NCI-H345 treated with DMSO at 0.1 percent for 48 hours (cell line): ENCODE data around the gene NEURL1B.
A peak's percentile ranks its signal among the peaks of the same experiment; 100 is the strongest.

Source experiments
- DNase-seq: peaks from one replicate; lab custom pipeline; 2025; ENCODE audit not compliant: unreplicated experiment; lab: John Stamatoyannopoulos, UW

The NEURL1B gene

DNA sequence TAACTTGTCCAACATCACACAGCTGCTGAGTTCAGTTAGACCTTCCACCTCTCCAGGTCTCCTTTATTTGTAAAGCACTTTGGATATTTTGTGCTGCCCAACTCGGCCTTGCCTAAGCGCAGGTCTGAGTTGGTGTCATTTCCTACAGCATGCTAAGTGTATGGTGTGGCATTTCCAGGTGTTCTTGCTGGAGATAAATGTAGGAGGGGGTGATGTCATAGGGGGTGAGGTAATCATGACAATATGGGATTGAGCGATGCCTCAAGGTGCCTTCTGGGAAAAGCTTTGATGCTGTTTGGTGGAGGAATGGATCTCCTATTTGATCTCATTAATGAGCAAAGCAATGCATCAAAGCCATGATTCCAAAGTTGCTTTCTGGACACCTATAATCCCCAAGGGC lies 32.3 kb upstream of the NEURL1B start:
- no peak for DNase-seq

DNA sequence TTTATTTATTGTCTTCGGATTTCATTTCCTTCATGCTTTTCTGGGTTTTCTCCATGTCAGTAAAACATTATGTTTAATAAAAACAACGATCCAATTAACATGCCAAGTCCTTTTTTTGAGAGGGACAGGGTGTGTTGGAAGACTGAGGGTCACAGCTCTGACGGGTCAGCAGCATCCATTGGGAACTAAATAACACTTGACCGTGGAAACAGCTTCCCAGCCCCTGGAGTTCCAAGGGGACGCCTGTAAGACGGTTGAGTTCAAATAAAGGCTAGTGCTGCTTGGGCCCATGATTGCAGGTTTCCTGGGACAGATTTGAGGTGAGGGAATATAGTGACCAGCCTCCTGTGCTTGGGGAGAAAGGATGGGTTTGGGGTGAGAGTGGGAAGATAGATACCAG lies 30.4 kb upstream of the NEURL1B start:
- DNase-seq, result no peak

DNA sequence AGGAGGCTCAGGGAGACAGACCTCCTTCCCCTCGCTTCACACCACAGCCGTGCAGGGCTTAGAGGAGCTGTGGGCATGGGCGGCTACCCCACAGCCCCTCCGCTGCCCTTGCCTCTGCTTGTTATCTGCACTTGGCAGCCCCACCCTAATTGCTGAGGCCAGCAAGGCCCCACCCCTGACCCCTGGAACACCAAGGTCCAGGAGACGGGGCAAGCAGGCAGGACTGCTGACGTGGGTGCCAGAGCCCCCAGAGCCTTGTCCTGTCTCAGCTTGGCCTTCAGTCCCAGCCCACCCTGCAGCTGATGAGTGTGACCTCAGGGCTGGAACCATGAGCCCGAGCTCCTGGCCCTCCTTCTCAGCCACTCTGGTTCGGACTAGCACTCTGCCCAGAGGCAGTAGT lies 29.1 kb upstream of the NEURL1B start:
- no peak for DNase-seq

DNA sequence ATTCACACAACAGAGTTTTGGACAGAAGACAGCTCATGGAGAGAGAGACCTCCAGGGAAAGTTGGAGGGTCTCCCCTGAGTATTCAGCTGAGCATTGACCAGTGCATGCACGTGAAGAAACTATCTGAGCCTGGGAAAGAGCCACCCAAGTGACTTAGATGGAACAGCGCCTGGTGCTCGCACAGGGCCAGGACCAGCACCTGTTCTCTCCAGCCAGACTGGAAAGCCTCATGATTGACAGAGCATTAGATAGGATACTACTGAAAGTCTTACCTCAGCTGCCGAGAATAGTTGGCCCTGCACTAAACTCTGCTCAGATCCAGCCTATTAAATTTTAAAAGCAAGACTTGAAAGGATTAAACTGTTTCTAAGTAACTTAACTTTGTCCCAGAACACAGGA lies 28.3 kb upstream of the NEURL1B start:
- no peak for DNase-seq

DNA sequence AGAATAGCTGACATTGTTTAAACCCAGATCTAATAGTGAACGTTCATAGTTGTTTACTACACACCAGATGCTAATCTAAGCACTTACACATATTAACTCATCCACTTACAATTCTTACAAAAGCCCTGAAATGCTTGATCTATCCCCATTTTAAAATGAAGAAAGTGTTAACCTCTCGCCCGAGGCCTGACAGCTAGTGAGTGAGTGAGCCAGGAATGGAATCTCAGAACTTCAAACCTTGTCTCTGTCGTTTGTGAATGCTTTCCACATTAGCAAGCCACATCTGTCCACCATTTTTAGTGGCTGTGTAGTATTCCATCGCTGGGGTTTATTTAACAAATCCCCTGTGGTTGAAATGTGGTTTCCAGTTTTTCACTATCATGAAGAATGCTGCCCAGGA lies 24.9 kb upstream of the NEURL1B start:
- DNase-seq, result no peak

DNA sequence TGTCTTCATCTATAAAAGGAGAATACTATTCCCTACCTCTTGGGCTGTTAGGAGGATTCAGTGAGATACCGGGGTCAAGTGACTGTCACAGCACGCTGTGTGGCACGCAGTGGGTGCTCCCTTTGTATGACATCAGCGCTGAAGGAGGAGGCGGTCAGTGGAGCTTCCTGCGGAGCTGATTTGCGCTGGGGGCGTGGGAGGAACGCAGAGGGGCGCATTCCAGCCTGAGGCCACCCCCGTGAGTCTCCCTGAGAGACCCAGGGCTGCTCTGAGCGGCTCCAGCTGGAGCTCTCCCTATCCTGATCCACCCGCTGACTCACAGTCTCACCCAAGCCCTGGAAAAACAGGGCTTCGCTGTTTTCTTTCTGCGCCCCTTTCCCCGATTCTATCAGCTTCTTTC lies 24.3 kb upstream of the NEURL1B start:
- DNase-seq, result no peak

DNA sequence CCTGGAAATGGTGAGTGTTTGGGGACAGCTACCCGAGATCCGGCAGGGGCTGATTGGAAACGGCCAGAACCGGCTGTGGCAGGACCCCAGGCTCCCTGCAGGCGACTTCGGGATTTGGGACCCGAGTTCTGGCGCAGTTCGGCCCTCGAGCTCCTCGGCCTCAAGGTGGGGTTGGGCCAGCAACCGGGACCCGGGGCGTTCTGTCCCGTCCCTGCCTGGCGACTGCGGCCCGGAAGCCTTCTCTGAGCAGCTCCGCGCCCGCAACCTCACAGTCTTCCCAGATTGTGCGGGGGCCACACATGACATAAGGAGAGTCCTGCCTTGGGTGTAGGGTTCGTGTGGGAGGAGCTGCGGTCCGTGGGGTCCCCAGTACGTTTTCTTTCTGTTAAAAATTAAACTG lies 23.2 kb upstream of the NEURL1B start:
- no peak for DNase-seq

DNA sequence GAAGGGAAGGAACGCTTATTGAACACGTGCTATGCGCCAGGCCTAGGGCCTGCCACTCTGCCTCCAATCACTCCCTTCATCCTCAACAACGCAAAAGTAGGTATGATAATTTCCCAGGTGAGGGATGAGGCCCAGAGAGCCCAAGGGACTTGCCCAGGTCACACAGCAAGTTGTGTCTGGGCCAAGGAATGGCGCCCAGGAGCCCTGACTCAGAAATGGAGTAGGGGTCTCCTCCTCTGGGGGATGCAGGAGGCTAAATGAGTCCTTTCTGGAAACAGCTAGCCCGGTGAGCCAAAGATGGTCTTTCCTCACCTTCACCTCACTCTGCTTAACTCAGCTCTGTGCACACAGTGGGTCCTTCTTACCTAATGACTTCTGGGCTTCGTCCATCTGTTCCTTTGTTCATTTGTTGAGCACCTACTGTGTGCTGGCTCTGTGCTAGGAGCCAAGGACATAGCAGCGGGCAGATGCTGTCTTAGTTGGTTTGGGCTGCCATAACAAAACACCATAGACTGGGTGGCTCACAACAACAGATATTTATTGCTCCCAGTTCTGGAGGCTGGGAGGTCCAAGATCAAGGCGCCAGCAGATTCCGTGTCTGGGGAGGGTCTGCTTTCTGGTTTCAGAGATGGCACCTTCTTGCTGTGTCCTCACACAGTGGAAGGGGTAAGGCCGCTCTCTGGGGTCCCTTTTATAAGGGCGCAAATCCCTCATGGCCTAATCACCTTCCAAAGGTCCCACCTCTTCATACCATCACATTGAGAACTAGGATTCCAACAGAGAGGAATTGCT lies 22.3 kb upstream of the NEURL1B start:
- DNase-seq, result no peak

DNA sequence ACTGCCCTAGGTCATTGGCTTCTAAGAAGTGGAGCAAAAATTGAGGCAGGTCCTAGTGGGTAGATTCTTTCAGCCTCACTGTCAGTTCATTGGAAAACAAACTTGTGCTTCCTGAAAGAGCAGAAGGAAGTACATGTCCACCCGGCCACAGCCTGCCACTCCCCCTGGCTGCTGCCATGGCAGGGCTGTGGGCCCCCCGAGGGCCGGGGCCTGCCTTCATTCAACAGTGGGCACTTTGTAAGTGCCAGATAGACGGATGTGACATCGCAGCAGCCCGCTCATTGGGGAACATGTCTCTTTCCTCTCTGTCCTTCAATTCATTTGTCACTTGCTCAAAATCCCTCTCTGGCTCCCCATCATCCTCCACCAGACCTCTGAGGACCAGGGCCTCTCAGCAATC lies 20.6 kb upstream of the NEURL1B start:
- DNase-seq, result no peak

DNA sequence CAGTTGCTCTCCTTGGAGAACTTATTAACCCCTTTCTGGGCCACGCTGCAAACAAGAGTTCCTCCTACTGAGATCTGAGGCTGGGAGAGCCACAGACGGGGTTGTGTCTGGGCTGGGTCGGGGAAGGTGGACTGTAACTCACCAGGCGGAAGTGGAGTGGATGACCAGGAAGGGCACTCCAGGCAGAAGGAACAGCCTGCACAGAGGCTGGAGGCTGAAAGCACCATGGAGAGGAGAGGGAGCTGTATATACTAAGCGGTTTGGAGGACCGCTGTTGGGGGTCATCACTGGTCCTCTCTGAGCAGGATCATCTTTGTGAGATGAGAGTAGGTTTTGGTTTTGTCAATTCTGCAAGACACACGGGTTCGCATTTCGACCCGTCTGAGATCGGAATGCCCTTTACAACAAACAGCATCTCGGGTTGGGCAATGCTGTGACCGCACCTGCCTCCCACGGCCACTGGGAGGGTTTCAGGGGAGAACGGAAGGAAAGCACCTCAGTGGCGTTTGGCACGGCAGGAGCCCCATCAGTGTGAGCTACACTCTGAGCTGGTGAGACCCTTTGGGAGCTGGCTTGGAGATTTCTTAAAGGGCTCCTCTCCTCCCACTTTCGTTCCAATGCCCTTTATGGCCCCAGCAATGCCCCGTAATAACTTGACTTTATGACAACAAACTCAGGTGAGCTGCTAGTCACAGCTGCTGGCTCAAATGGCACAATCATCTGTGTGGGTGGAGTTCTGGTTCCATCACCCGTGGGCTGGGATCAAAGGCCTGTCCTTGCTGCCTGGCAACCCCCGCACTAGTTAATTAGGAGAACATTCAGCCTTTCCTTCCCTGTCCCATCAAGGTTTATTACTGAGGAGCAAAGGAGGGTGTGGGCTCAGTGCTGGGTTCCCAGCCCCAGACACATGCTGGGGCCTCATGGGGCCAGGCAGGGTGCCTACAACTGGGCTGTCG lies 18.7 kb upstream of the NEURL1B start:
- DNase-seq, result no peak

DNA sequence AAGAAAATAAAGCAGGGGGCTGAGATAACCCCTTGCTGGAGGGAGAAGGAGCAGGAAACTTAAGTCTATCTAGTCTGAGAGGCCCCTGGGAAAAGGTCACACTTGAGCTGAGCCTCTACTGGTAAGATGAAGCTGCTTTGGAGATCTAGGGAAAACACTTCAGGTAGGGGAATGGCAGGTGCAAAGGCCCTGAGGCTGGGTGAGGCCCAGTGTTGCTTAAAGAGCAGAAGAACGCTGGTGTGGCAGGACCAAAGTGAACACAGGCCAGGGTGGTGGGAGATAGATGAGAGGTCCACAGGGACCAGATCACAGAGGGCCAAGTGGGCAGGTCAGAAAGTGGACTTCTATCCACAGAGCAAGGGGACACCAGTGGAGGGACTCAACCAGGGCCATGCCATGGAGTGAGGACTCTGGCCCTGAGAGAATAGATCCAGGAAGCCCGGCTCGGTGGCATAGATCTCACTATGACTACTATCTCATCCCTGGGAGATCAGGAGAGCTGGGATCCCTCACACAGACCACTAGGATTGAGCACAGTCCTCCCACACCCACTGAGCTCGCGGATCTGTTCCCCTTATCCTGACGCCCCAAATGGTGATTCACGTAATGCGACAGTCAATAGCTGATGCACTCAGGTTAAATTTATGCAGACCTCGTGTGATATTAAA lies 17.6 kb upstream of the NEURL1B start:
- no peak for DNase-seq

DNA sequence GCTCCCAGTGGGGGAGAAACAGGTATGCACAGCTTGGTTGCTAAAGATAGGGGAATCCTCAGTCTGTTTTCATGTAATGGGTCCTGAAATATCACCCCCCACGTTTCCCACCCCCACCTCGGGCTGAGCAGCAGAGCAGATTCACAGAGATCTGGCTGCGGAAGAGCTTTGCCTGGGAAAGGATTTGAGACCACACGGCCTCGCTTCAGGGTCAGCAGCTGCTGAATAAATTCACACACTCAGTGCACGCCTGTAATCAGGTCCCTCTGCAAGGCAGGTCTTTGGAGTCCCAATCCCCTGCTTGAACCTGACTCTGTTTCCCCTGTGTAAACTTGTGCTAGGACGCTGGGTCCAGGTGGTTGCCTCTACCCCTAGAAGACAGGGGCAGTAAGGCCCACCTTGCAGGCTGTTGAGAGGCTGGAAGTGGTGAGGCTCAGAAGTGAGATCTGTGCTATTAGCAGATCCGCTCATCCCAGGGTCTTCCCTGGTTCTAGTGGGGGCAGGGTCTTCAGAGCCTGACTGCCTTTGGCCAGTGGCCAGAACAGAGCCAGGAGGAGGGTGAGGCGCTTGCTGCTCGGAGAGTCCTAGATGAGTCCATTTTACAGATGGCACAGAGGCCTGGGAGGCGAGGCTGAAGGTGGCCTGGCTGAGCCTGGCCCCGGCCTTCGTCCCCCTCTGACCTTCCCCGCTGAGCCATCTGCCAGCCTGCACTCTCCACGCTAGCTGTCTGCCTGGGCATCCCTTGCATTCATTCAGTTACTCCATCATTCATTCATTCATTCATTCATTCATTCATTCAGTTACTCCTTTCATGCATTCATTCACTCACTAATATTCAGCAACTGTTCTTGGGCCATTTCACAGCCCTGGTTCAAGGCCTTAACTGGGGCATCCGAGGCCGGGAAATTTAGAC lies 16.7 kb upstream of the NEURL1B start:
- no peak for DNase-seq

DNA sequence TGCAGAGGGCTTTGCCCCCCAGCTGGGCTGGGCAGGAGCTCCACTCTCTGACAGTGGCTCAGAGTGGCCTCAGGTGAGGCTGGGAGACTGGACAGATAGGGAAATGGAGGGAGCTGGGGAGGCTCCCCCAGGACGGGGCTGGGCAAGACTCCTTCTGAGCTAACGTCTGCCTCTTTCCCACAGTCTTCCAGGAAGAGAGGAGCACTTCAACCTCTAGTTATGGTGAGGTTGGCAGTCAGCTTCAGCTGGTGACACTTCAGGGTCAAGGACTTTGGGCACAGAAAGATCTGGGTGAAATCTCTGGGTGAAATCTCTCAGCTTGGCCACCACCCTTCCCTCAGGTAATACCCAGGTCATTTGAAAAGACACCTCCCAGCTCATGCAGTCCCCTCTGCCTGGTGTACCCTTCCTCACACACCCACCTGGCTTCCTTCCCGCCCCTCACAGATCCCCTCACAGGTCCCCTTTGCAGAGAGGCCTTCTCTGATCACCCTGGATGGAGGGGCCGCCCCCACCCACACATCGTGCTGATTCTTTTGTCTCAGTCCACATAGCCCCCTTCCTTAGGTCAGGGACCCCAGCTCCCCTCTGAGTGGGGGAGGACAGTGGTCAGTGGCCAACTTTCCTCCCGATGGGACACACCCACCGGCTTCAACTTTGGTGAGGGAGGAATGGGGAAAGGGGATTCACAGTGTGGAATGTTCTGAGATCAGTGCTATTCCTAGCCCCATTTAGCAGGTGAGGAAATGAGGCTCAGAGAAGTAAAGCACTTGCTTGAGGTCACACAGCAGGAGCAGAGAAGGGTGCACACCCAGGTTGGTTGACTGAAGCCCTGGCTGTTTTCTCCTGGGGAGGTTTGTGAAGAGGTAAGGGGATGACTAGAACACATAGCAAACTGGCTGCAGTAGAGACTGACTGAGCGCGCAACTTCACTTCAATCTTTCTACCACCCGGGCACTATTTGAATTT lies 15.8 kb upstream of the NEURL1B start:
- DNase-seq, result no peak

DNA sequence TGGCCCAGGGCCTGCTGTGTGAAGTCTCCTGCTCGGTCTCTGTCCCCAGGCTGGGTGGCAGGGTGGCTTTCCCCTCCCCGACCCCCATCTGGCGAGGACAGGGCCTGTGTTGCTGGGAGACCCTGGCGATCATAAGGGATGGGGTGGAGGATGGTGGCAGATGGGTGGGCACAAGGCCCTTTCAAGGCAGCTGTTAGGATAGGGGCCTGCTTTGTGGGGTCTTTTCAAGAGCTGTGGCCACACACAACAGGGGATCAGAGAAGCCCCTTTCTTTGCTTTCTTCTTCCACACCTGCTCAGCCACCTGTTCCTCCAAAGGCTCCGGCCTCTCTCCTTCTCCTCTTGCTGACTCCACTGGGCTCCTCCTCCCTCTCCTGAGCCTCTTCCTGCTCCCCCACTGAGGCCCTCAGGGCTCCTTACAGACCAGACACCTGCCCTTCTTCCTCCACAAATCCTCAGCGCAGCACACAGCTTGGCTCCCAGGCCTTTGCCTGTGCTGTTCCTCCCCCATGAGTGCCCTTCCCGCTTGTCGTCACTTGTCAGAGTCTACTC lies 15.0 kb upstream of the NEURL1B start:
- DNase-seq, result no peak

DNA sequence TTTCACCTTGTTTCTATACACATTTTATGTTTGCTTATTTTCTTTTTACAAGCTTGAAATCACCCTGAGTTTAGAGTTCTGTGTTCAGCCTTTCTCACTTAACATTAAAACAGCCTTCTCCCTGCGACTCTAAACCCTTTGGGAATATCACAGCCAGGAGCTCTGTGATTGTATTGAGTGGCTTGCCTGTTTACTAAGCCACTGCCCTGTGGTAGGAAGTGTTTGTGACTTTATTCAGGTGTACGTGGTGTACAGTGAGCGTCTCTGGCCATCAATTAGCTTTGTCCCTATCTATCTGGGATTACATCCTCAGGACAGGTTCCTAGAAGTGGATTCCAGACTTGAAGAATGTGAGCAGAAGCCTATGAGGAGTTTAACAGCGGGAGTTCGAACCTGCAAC lies 11.0 kb upstream of the NEURL1B start:
- DNase-seq, result no peak

DNA sequence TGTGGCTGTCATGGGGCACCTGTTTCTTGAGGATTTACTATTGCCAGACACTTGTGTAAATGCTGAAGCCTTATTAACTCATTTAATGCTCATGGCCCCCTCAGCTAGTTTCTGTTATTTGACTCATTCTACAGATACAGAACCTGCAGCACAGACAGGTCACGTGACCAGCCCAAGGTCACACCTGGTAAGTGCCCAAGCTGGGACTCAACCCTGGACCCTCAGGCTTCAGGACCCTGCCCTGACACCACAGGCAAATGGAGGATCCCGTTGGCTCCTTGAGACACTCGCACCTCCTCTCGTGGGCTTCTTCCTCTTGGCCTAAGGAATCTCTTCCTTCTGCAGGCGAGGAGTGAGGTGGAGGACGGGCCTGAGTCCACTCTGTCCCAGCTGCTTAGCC lies 10.6 kb upstream of the NEURL1B start:
- DNase-seq, result no peak

DNA sequence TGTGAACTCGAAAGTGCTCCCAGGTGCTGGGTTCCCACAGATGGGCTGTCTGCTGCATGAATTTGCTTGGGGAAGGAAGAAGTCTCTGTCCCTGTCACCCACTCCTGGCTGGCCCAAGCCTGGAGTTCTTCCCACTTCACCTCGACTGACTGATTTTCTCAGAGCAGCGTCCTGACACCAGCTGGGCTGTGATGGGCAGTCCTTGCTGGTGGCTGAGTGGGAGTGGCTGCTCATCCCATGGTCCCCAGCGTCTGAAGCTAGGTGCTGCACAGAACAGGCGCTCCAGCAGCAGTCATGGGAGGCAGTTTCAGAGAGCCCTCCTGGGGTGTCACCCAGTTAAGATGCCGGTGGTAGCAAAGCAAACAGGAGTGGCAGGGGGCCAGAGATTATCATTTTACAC lies 10.1 kb upstream of the NEURL1B start:
- peak; percentile 25 for DNase-seq

DNA sequence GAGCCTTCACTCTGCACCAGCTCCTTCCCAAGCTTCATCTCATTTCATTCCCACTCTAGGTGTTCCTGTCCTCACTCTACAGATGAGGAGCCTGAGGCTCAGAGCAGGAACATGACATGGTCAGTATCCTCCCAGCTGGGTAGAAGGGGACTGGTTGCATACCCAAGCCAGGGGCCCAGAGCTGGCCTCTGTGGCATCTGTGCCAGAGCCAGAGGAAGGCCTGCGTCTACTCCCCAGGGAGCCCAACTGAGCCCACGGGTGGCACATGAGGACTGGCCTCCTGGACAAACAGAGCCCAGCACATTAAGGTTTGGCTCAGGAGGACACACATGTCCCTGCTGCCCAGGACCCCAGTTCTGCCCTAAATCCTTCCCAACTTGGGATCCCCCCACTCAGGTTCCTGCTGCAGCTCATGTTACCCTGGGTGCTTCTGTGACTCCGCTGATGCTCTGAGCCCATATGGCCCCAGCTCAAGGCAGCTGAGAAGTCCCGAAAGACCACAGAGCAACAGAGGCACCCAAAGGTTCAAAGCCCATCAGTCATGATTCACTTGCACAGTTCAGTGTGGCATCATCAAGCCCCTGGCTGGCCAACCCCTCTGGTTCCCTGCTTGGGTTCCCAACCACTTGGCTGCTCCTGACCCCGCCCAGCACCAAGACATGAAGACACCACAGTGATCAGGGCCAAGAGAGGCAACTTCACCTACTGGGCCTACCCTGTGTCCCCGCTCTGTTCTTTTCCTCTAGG lies 8.5 kb upstream of the NEURL1B start:
- no peak for DNase-seq
